Endothelial cell of umbilical vein (primary cell): ENCODE results near the gene CCDC121. TPM values are rescaled to one million over a fixed set of nuclear protein-coding genes. Genes with fewer than 3 reads are reported as not detected.

ENCODE experiments used
- BruUV-seq: library from RNA; stranded (reverse); fragments of 400-500 nt; replicated peaks from 2 replicates; lab custom pipeline; 2021; lab: Mats Ljungman, UMichigan
- CTCF ChIA-PET: fragments of 300-600, 350-600 bp; sonication (Branson Sonifier 250); formaldehyde crosslinking; loops from one replicate; lab custom pipeline; 2021; ENCODE audit warnings: antibody characterized with exemption, inconsistent platforms; lab: Charles Lee
- POLR2A ChIA-PET: fragments of 300-600, 350-600 bp; sonication (Branson Sonifier 250); formaldehyde crosslinking; loops from one replicate; lab custom pipeline; 2021; ENCODE audit warnings: antibody characterized with exemption, inconsistent platforms; lab: Charles Lee
- DNase-seq: peaks from one replicate; pipeline ENCODE4 v3.0.0-alpha.2; 2011; ENCODE audit warnings: low read depth, low spot score
- FAIRE-seq: peaks from 2 replicates; lab custom pipeline; 2011; peaks lifted over from hg19 to GRCh38; lab: Jason Lieb, UNC
- H2AFZ ChIP-seq: 2 replicates; pipeline ENCODE4 v1.6.0; 2012; ENCODE audit warnings: low read depth, low read length, control low read depth, inconsistent platforms
- H3K27ac ChIP-seq: 2 replicates; pipeline ENCODE4 v1.5.1; 2011; ENCODE audit warnings: low read depth, mild to moderate bottlenecking, control low read depth, low read length, moderate library complexity; ENCODE audit not compliant: insufficient read depth
- H3K27me3 ChIP-seq, 2 experiments: 2 replicates each; pipeline versions ENCODE4 v1.6.0 to v1.6.1; 2011; ENCODE audit warnings: low read length in 2 of 2, mixed read lengths in 1 of 2; ENCODE audit not compliant: control insufficient read depth in 2 of 2, insufficient read depth in 2 of 2
- H3K36me3 ChIP-seq, 2 experiments: 2 replicates in 1 of 2; 3 replicates in 1 of 2; pipeline ENCODE4 v1.5.1; 2011; ENCODE audit warnings: low read length in 2 of 2, mild to moderate bottlenecking in 1 of 2, moderate library complexity in 1 of 2; ENCODE audit not compliant: control insufficient read depth in 2 of 2, insufficient read depth in 2 of 2; ENCODE audit errors: extremely low read depth in 1 of 2
- H3K4me1 ChIP-seq: 3 replicates; pipeline ENCODE4 v1.5.1; 2011; ENCODE audit warnings: mild to moderate bottlenecking, low read length; ENCODE audit not compliant: control insufficient read depth, insufficient read depth; ENCODE audit errors: extremely low read depth
- H3K4me2 ChIP-seq: 2 replicates; pipeline ENCODE4 v1.6.1; 2011; ENCODE audit warnings: low read length, control low read depth, mixed read lengths; ENCODE audit not compliant: insufficient read depth
- H3K4me3 ChIP-seq, 3 experiments: fragments of 200-600 bp in 1 of 3; sonication (generic), shearing (Covaris generic) in 1 of 3; replicated peaks in 1 of 3; 2 replicates each; pipeline ENCODE4 v1.5.1; 2011 to 2016; ENCODE audit warnings: control low read depth in 3 of 3, low read length in 3 of 3, mild to moderate bottlenecking in 2 of 3, inconsistent platforms in 1 of 3, low read depth in 1 of 3, moderate library complexity in 1 of 3; ENCODE audit not compliant: insufficient read depth in 1 of 3
- H3K79me2 ChIP-seq: 2 replicates; pipeline ENCODE4 v1.6.0; 2012; ENCODE audit warnings: low read length, inconsistent platforms; ENCODE audit not compliant: control insufficient read depth, insufficient read depth
- H3K9ac ChIP-seq: replicated peaks from 2 replicates; pipeline ENCODE3; 2011; ENCODE audit warnings: low read length, control low read depth; ENCODE audit not compliant: insufficient read depth; ENCODE audit errors: extremely low read depth
- H3K9me1 ChIP-seq: replicated peaks from 3 replicates; pipeline ENCODE4 v1.6.0; 2011; ENCODE audit warnings: mild to moderate bottlenecking, low read length; ENCODE audit not compliant: control insufficient read depth, insufficient read depth; ENCODE audit errors: extremely low read depth
- H3K9me3 ChIP-seq: replicated peaks from 2 replicates; pipeline ENCODE4 v1.5.1; 2012; ENCODE audit warnings: low read length, inconsistent platforms; ENCODE audit not compliant: control insufficient read depth, insufficient read depth
- H4K20me1 ChIP-seq: replicated peaks from 2 replicates; pipeline ENCODE3; 2011; ENCODE audit warnings: mild to moderate bottlenecking, low read length; ENCODE audit not compliant: control insufficient read depth, insufficient read depth; ENCODE audit errors: extremely low read depth
- CTCF ChIP-seq, 2 donors: IDR thresholded peaks; 1 replicate in 1 of 2; 2 replicates in 1 of 2; pipeline ENCODE4 v1.5.1; 2011; ENCODE audit warnings: low read length in 2 of 2, mild to moderate bottlenecking in 2 of 2, moderate library complexity in 2 of 2, control low read depth in 1 of 2, inconsistent platforms in 1 of 2, low read depth in 1 of 2; ENCODE audit not compliant: insufficient read depth in 1 of 2; ENCODE audit errors: extremely low read depth in 1 of 2
- EZH2 ChIP-seq: IDR thresholded peaks from 2 replicates; pipeline ENCODE4 v1.6.1; 2012; ENCODE audit warnings: borderline replicate concordance, low read depth, mild to moderate bottlenecking, moderate library complexity, low read length, inconsistent platforms; ENCODE audit not compliant: severe bottlenecking
- FOS ChIP-seq: IDR thresholded peaks from 2 replicates; pipeline ENCODE4 v1.6.1; 2011; ENCODE audit warnings: mild to moderate bottlenecking, low read length, moderate library complexity, borderline replicate concordance; ENCODE audit not compliant: insufficient read depth
- GATA2 ChIP-seq: IDR thresholded peaks from 2 replicates; pipeline ENCODE4 v1.7.0; 2011; ENCODE audit warnings: low read depth, mild to moderate bottlenecking, moderate library complexity, mixed read lengths, low read length; ENCODE audit not compliant: insufficient read length, insufficient read depth
- JUN ChIP-seq: IDR thresholded peaks from 2 replicates; pipeline ENCODE4 v1.6.1; 2011; ENCODE audit warnings: borderline replicate concordance, low read depth; ENCODE audit not compliant: insufficient read length, insufficient read depth
- MYC ChIP-seq: IDR thresholded peaks from one replicate; pipeline ENCODE4 v1.6.1; 2011; ENCODE audit warnings: mild to moderate bottlenecking, low read depth, low read length
- POLR2A ChIP-seq: IDR thresholded peaks from 2 replicates; pipeline ENCODE4 v1.6.1; 2012; ENCODE audit warnings: low read depth, mild to moderate bottlenecking, control low read depth, low read length
- POLR2AphosphoS5 ChIP-seq: IDR thresholded peaks from 2 replicates; pipeline ENCODE4 v1.6.1; 2012; ENCODE audit warnings: low read depth, mild to moderate bottlenecking, control low read depth, low read length, moderate library complexity; ENCODE audit not compliant: insufficient read depth
- dilution Hi-C: fragments of 300-500 bp; cut with MboI; formaldehyde crosslinking; loops from one replicate; pipeline ENCODE4 v1.15.0; 2019; ENCODE audit warnings: low sequenced_read_pairs; ENCODE audit not compliant: extremely low pct_ligation_motif_present
- intact Hi-C: fragments of 100-400 bp; cut with micrococcal nuclease; formaldehyde crosslinking; loops from one replicate; pipeline ENCODE4 v1.10.0; 2022
- polyA plus RNA-seq, 4 experiments: library from polyadenylated mRNA; depleted of rRNA in 3 of 4; stranded (reverse) in 3 of 4; unstranded in 1 of 4; fragments of >200 nt; gene quantifications; 2 replicates each; pipeline versions ENCODE4 v1.2.1 to v1.2.3, GENCODE V29; 2011 to 2012; ENCODE audit warnings: missing spikeins in 1 of 4
- total RNA-seq: library from RNA; stranded (reverse); gene quantifications from 2 replicates; pipeline ENCODE4 v1.2.3, GENCODE V29; 2021
- TF ChIP-seq, protein P1 (sequence below): IDR thresholded peaks from 2 replicates; pipeline ENCODE4 v1.6.1; 2011; ENCODE audit not compliant: insufficient read depth, insufficient read length

Gene CCDC121
- total and polyA plus RNA-seq, 2 donors (not counting 3 experiments of a cell fraction or from before 2014, with no cell fraction given) = 0.92 to 3.3 TPM

- TF ChIP-seq, protein P1, sequence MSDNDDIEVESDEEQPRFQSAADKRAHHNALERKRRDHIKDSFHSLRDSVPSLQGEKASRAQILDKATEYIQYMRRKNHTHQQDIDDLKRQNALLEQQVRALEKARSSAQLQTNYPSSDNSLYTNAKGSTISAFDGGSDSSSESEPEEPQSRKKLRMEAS = no peak
- TF ChIP-seq EZH2 (no peak), CTCF (IDR thresholded peaks at IDR 0.05; ENCODE audit: extremely low read depth in 1 of 2, insufficient read depth in 1 of 2, low read depth in 1 of 2, low read length in 2 of 2) (no peak), GATA2 (no peak), JUN (no peak), MYC (no peak), POLR2AphosphoS5 (no peak), POLR2A (no peak), FOS (no peak)
- POLR2A ChIA-PET = no interaction called here
- intact Hi-C loops = no loop called here
- DNase-seq (no peak), FAIRE-seq (no peak)
- Histone ChIP-seq H3K4me1 (no peaks in the 10 kb centered on the region), H3K9ac (no peak overlapping the region), H2AFZ (no peak overlapping the region), H3K9me3 (no peaks in the 10 kb centered on the region), H4K20me1 (no peaks in the 10 kb centered on the region), H3K4me2 (no peak overlapping the region), H3K4me3 (no peak overlapping the region), H3K27ac (no peak overlapping the region), H3K36me3 (peaks cover 28 to 31% of the 10 kb centered on the region in 2 experiments), H3K9me1 (no peaks in the 10 kb centered on the region), H3K79me2 (no peaks in the 10 kb centered on the region), H3K27me3 (no peaks in the 10 kb centered on the region)
- dilution Hi-C loops = no loop called here
- no TSS peak for BruUV-seq
- CTCF ChIA-PET = no interaction called here
Observed at GRCh38 chr2:27636766-27637165, 8.0 kb upstream of the CCDC121 start.
